SK-N-SH (cell line): ENCODE data around the gene MAP1B. TPM values are rescaled to one million over a fixed set of nuclear protein-coding genes. Genes with fewer than 3 reads are reported as not detected.

Source experiments
- CTCF ChIA-PET: fragments of 300-600, 350-600 bp; formaldehyde crosslinking; extraction: SDS; loops from one replicate; lab custom pipeline; 2021; lab: Yijun Ruan, JAX
- POLR2A ChIA-PET: fragments of 350-600 bp; sonication (Branson Sonifier 250); formaldehyde crosslinking; extraction: SDS; loops from one replicate; lab custom pipeline; 2020; ENCODE audit warnings: antibody characterized with exemption, inconsistent platforms; lab: Yijun Ruan, JAX
- DNase-seq: peaks from one replicate; pipeline ENCODE4 v3.0.0; 2012
- H2AFZ ChIP-seq: fragments of 200-600 bp; sonication (generic); 2 replicates; pipeline ENCODE4 v1.8.1; 2016; ENCODE audit warnings: antibody characterized with exemption, mild to moderate bottlenecking, low read depth
- H3F3A ChIP-seq: fragments of 200-600 bp; sonication (generic); replicated peaks from 2 replicates; pipeline ENCODE3; 2016; ENCODE audit warnings: antibody characterized with exemption, mild to moderate bottlenecking; ENCODE audit not compliant: insufficient read depth
- H3K27ac ChIP-seq, 2 experiments: fragments of 200-500 bp in 1 of 2; fragments of 200-600 bp in 1 of 2; sonication (Bioruptor generic) in 1 of 2; sonication (generic), shearing (Covaris generic) in 1 of 2; 2 replicates each; pipeline versions ENCODE4 v1.5.1 to v1.6.1; 2014 to 2016; ENCODE audit warnings: low read depth in 2 of 2, inconsistent platforms in 1 of 2, low read length in 1 of 2, mild to moderate bottlenecking in 1 of 2, mixed read lengths in 1 of 2
- H3K27me3 ChIP-seq: fragments of 200-600 bp; sonication (generic), shearing (Covaris generic); 2 replicates; pipeline ENCODE4 v1.6.1; 2016; ENCODE audit warnings: mixed run types; ENCODE audit not compliant: insufficient read depth
- H3K36me3 ChIP-seq, 2 experiments: fragments of 200-500 bp in 1 of 2; fragments of 200-600 bp in 1 of 2; sonication (Bioruptor generic) in 1 of 2; sonication (generic) in 1 of 2; replicated peaks in 1 of 2; 2 replicates each; pipeline versions ENCODE3 to v1.5.1; 2014 to 2016; ENCODE audit warnings: low read length in 1 of 2, mild to moderate bottlenecking in 1 of 2; ENCODE audit not compliant: insufficient read depth in 2 of 2, control insufficient read depth in 1 of 2
- H3K4me1 ChIP-seq, 2 experiments: fragments of 200-500 bp in 1 of 2; fragments of 200-600 bp in 1 of 2; sonication (Bioruptor generic) in 1 of 2; sonication (generic), shearing (Covaris generic) in 1 of 2; 2 replicates each; pipeline versions ENCODE4 v1.5.1 to v1.6.1; 2014 to 2016; ENCODE audit warnings: low read depth in 1 of 2, low read length in 1 of 2, mixed run types in 1 of 2; ENCODE audit not compliant: insufficient read depth in 2 of 2, control insufficient read depth in 1 of 2
- H3K4me2 ChIP-seq: fragments of 200-600 bp; sonication (generic), shearing (Covaris generic); 2 replicates; pipeline ENCODE4 v1.6.1; 2017; ENCODE audit warnings: mixed run types
- H3K4me3 ChIP-seq, 2 experiments: fragments of 200-500 bp in 1 of 2; fragments of 200-600 bp in 1 of 2; sonication (Bioruptor generic) in 1 of 2; sonication (generic), shearing (Covaris generic) in 1 of 2; 2 replicates each; pipeline versions ENCODE4 v1.5.1 to v1.8.1; 2014 to 2016; ENCODE audit warnings: low read depth in 2 of 2, inconsistent platforms in 1 of 2, low read length in 1 of 2, mild to moderate bottlenecking in 1 of 2, mixed read lengths in 1 of 2, moderate library complexity in 1 of 2
- H3K79me2 ChIP-seq: fragments of 200-600 bp; sonication (generic); 2 replicates; pipeline ENCODE4 v1.8.1; 2017; ENCODE audit warnings: mild to moderate bottlenecking; ENCODE audit not compliant: insufficient read depth
- H3K9ac ChIP-seq: fragments of 200-600 bp; sonication (generic); 2 replicates; pipeline ENCODE4 v1.6.1; 2017; ENCODE audit warnings: mixed run types
- H3K9me2 ChIP-seq: fragments of 200-600 bp; sonication (generic); 2 replicates; pipeline ENCODE4 v1.6.1; 2017; ENCODE audit warnings: mixed run types
- H3K9me3 ChIP-seq: fragments of 200-600 bp; sonication (generic); 2 replicates; pipeline ENCODE4 v1.6.1; 2017; ENCODE audit warnings: mixed run types, mild to moderate bottlenecking, moderate library complexity
- H4K20me1 ChIP-seq: fragments of 200-600 bp; sonication (generic); 2 replicates; pipeline ENCODE4 v1.6.1; 2017; ENCODE audit warnings: mild to moderate bottlenecking, mixed run types; ENCODE audit not compliant: insufficient read depth
- CTCF ChIP-seq: fragments of 200-600 bp; sonication (generic); IDR thresholded peaks from 2 replicates; pipeline ENCODE4 v1.6.1; 2017; ENCODE audit warnings: antibody characterized with exemption, mild to moderate bottlenecking, moderate library complexity
- ELF1 ChIP-seq: IDR thresholded peaks from 2 replicates; pipeline ENCODE4 v1.4.0; 2012
- EP300 ChIP-seq, 2 experiments: IDR thresholded peaks; 2 replicates each; pipeline versions ENCODE4 v1.4.0 to v1.6.1; 2012; ENCODE audit warnings: borderline replicate concordance in 1 of 2, low read depth in 1 of 2, low read length in 1 of 2
- FOSL2 ChIP-seq: IDR thresholded peaks from 2 replicates; pipeline ENCODE4 v1.4.0; 2012; ENCODE audit warnings: low read depth, mild to moderate bottlenecking, moderate library complexity, borderline replicate concordance
- FOXM1 ChIP-seq: IDR thresholded peaks from 2 replicates; pipeline ENCODE4 v1.4.0; 2012; ENCODE audit warnings: low read depth, mild to moderate bottlenecking
- MAX ChIP-seq: IDR thresholded peaks from 2 replicates; pipeline ENCODE4 v1.4.0; 2012; ENCODE audit warnings: low read depth
- MEF2A ChIP-seq: IDR thresholded peaks from 2 replicates; pipeline ENCODE4 v1.4.0; 2012; ENCODE audit warnings: low read depth, borderline replicate concordance
- NFIC ChIP-seq: IDR thresholded peaks from 2 replicates; pipeline ENCODE4 v1.4.0; 2012; ENCODE audit warnings: borderline replicate concordance
- NRF1 ChIP-seq: IDR thresholded peaks from 2 replicates; pipeline ENCODE4 v1.6.1; 2012; ENCODE audit warnings: low read depth, mild to moderate bottlenecking, low read length
- PBX3 ChIP-seq: IDR thresholded peaks from 2 replicates; pipeline ENCODE4; 2012
- POLR2AphosphoS5 ChIP-seq: IDR thresholded peaks from 2 replicates; pipeline ENCODE4 v1.6.1; 2012; ENCODE audit warnings: low read depth, low read length
- RAD21 ChIP-seq: IDR thresholded peaks from 2 replicates; pipeline ENCODE4 v1.6.1; 2012; ENCODE audit warnings: mild to moderate bottlenecking, low read length
- RFX5 ChIP-seq: IDR thresholded peaks from 2 replicates; pipeline ENCODE4 v1.6.1; 2012; ENCODE audit warnings: mild to moderate bottlenecking, improper control_type of control experiment, low read length
- RXRA ChIP-seq: IDR thresholded peaks from 2 replicates; pipeline ENCODE4 v1.4.0; 2012; ENCODE audit warnings: low read depth, mild to moderate bottlenecking, borderline replicate concordance
- SIN3A ChIP-seq: IDR thresholded peaks from 2 replicates; pipeline ENCODE4 v1.6.1; 2012; ENCODE audit warnings: low read depth, mild to moderate bottlenecking, low read length, moderate library complexity, borderline replicate concordance
- TCF12 ChIP-seq: IDR thresholded peaks from 2 replicates; pipeline ENCODE4 v1.4.0; 2012
- TEAD4 ChIP-seq: IDR thresholded peaks from 2 replicates; pipeline ENCODE4 v1.4.0; 2012; ENCODE audit warnings: mild to moderate bottlenecking, borderline replicate concordance; ENCODE audit not compliant: insufficient read depth
- USF2 ChIP-seq: fragments of 150-350 bp; IDR thresholded peaks from 2 replicates; pipeline ENCODE4 v1.6.1; 2017; ENCODE audit warnings: antibody characterized with exemption, low read length, low read depth, borderline replicate concordance
- ZBTB33 ChIP-seq: IDR thresholded peaks from 2 replicates; pipeline ENCODE4 v1.4.0; 2012; ENCODE audit warnings: low read depth, borderline replicate concordance
- WGBS: methylation state at CpG from one replicate; pipeline ENCODE4 v1.1.6; 2017; ENCODE audit warnings: low lambda C conversion rate; 5-methylcytosine and 5-hydroxymethylcytosine counted together
- polyA plus RNA-seq, 3 experiments: library from polyadenylated mRNA; depleted of rRNA; stranded (reverse); fragments of >200 nt; gene quantifications; 2 replicates each; pipeline ENCODE4 v1.2.3, GENCODE V29; 2012

Gene MAP1B
- polyA plus RNA-seq, 1 of the 3 experiments (the other 2 are of a cell fraction): 47.5 TPM

- Histone ChIP-seq H3K9ac (no peak overlapping the region), H3K9me2 (no peaks in the 10 kb centered on the region), H3K27me3 (no peaks in the 10 kb centered on the region), H3K27ac (peak overlapping the region; percentile 67 to 83), H3K4me3 (no peak overlapping the region), H3K4me1 (peaks cover 35 to 61% of the 10 kb centered on the region in 2 experiments), H3K79me2 (peaks cover 100% of the 10 kb centered on the region), H3K4me2 (no peak overlapping the region), H3K36me3 (peaks cover 42 to 65% of the 10 kb centered on the region in 2 experiments), H2AFZ (no peak overlapping the region), H3K9me3 (no peaks in the 10 kb centered on the region), H4K20me1 (peaks cover 100% of the 10 kb centered on the region), H3F3A (peaks cover 48% of the 10 kb centered on the region)
- ChIA-PET CTCF (interaction anchor here (1.0 to 1.2 kb wide), 3 partner anchors 10 to 86 kb away, joined by 3 read pairs; no protein-coding TSS in a partner anchor), POLR2A (no interaction called here)
- TF ChIP-seq POLR2AphosphoS5 (no peak), NFIC (no peak), EP300 (IDR thresholded peaks at IDR 0.05; ENCODE audit: borderline replicate concordance in 1 of 2, low read depth in 1 of 2, low read length in 1 of 2) (no peak), FOXM1 (no peak), MEF2A (no peak), MAX (no peak), USF2 (no peak), RFX5 (no peak), TCF12 (no peak), RAD21 (no peak), FOSL2 (no peak), SIN3A (no peak), PBX3 (no peak)
- 97% methylated on average over 3 of the region's 3 CpGs for WGBS
- DNase-seq: no peak
Observed at GRCh38 chr5:72159501-72159911, 52.2 kb downstream of the MAP1B start.

GRCh38 chr5:72160329-72160728 is 53.1 kb downstream of the MAP1B start:
- ChIA-PET POLR2A (no interaction called here), CTCF (interaction anchor here (0.9 kb wide), 1 partner anchor 85 kb away, joined by 3 read pairs; no protein-coding TSS in a partner anchor)
- Histone ChIP-seq H3K9ac (no peak overlapping the region), H3K4me3 (no peak overlapping the region)
- TF ChIP-seq NFIC (no peak), TEAD4 (no peak), USF2 (no peak), EP300 (IDR thresholded peaks at IDR 0.05; ENCODE audit: borderline replicate concordance in 1 of 2, low read depth in 1 of 2, low read length in 1 of 2) (no peak), RFX5 (no peak), MEF2A (no peak), CTCF (no peak), NRF1 (no peak), FOXM1 (no peak), SIN3A (no peak), ZBTB33 (no peak), RXRA (no peak), ELF1 (no peak)
- TF ChIP-seq, all 33 proteins: peak for 0
- H3K4me1 ChIP-seq: peaks cover 39 to 61% of the 10 kb centered on the region in 2 experiments
- no peak overlapping the region for H3K4me2 ChIP-seq
- no peaks in the 10 kb centered on the region for H3K9me2 ChIP-seq
- peaks cover 100% of the 10 kb centered on the region for H3K79me2 ChIP-seq
- H3K27ac ChIP-seq: peak overlapping the region; percentile 39 to 83; a peak in 3 of 4 replicates
- WGBS: 92% methylated on average over 1 of the region's 1 CpG
- H3K36me3 ChIP-seq: peaks cover 40 to 65% of the 10 kb centered on the region in 2 experiments
- peaks cover 100% of the 10 kb centered on the region for H4K20me1 ChIP-seq
- H3K9me3 ChIP-seq: no peaks in the 10 kb centered on the region
- no peaks in the 10 kb centered on the region for H3K27me3 ChIP-seq
- H2AFZ ChIP-seq: no peak overlapping the region
- peaks cover 56% of the 10 kb centered on the region for H3F3A ChIP-seq
- no peak for DNase-seq
